ENCODE measurements around the gene PARP16. TPM values are rescaled to one million over a fixed set of nuclear protein-coding genes. Genes with fewer than 3 reads are reported as not detected.
"Not testable (repeated sequence)": the region's sequence is repeated elsewhere in the genome, so short reads cannot be mapped to it uniquely, and the experiment has no call there.

PARP16 gene
- total RNA-seq, 2 donors from 2014 or later: 19.8 to 22.0 TPM

- H3K4me3 Mint-ChIP-seq: no peak overlapping the region
- no peaks in the 10 kb centered on the region for H3K9me3 Mint-ChIP-seq
- no peaks in the 10 kb centered on the region for H3K27me3 Mint-ChIP-seq
- no peak overlapping the region for H3K27ac Mint-ChIP-seq
- no peak for ATAC-seq (replicated peaks)
- H3K4me1 Mint-ChIP-seq: peaks cover 6% of the 10 kb centered on the region
- peaks cover 12% of the 10 kb centered on the region for H3K36me3 Mint-ChIP-seq (ENCODE audit: low read depth)
Measured at GRCh38 chr15:65246026-65246714, 40.5 kb downstream of the PARP16 start.

- Mint-ChIP-seq H3K4me3 (no peak overlapping the region), H3K27me3 (no peaks in the 10 kb centered on the region), H3K27ac (no peak overlapping the region), H3K9me3 (no peaks in the 10 kb centered on the region), H3K36me3 (ENCODE audit: low read depth) (peaks cover 12% of the 10 kb centered on the region), H3K4me1 (peaks cover 6% of the 10 kb centered on the region)
- no peak for ATAC-seq (replicated peaks)
Measured at GRCh38 chr15:65245096-65245856, 41.4 kb downstream of the PARP16 start.

GRCh38 chr15:65244638-65245037 is 42.0 kb downstream of the PARP16 start:
- H3K4me1 Mint-ChIP-seq: peaks cover 6% of the 10 kb centered on the region
- H3K9me3 Mint-ChIP-seq: no peaks in the 10 kb centered on the region
- no peak for ATAC-seq (replicated peaks)
- no peak overlapping the region for H3K4me3 Mint-ChIP-seq
- H3K27ac Mint-ChIP-seq: peak overlapping the region; percentile 55
- no peaks in the 10 kb centered on the region for H3K27me3 Mint-ChIP-seq
- peaks cover 12% of the 10 kb centered on the region for H3K36me3 Mint-ChIP-seq (ENCODE audit: low read depth)

GRCh38 chr15:65236443-65236842 is 50.2 kb downstream of the PARP16 start:
- H3K4me1 Mint-ChIP-seq; H3K27me3 Mint-ChIP-seq; H3K4me3 Mint-ChIP-seq; H3K36me3 Mint-ChIP-seq (ENCODE audit: low read depth); H3K27ac Mint-ChIP-seq; H3K9me3 Mint-ChIP-seq; ATAC-seq (replicated peaks): not testable (repeated sequence)

- Mint-ChIP-seq H3K4me3 (no peak overlapping the region), H3K27ac (no peak overlapping the region), H3K9me3 (no peaks in the 10 kb centered on the region), H3K36me3 (ENCODE audit: low read depth) (no peaks in the 10 kb centered on the region), H3K4me1 (no peaks in the 10 kb centered on the region), H3K27me3 (no peaks in the 10 kb centered on the region)
- no peak for ATAC-seq (replicated peaks)
Measured at GRCh38 chr15:65233696-65234095, 53.0 kb downstream of the PARP16 start.

GRCh38 chr15:65232520-65232919 is 54.2 kb downstream of the PARP16 start:
- Mint-ChIP-seq H3K9me3 (no peaks in the 10 kb centered on the region), H3K27me3 (no peaks in the 10 kb centered on the region), H3K4me3 (no peak overlapping the region)

GRCh38 chr15:65231306-65231705 is 55.4 kb downstream of the PARP16 start:
- H3K36me3 Mint-ChIP-seq (ENCODE audit: low read depth): no peaks in the 10 kb centered on the region
- no peak overlapping the region for H3K4me3 Mint-ChIP-seq
- no peaks in the 10 kb centered on the region for H3K9me3 Mint-ChIP-seq
- no peak overlapping the region for H3K27ac Mint-ChIP-seq
- ATAC-seq (replicated peaks): no peak
- no peaks in the 10 kb centered on the region for H3K4me1 Mint-ChIP-seq
- no peaks in the 10 kb centered on the region for H3K27me3 Mint-ChIP-seq

More at GRCh38 chr15:65232520-65232919, 54.2 kb downstream of the PARP16 start:
- no peaks in the 10 kb centered on the region for H3K4me1 Mint-ChIP-seq
- no peak for ATAC-seq (replicated peaks)
- H3K36me3 Mint-ChIP-seq (ENCODE audit: low read depth): no peaks in the 10 kb centered on the region
- H3K27ac Mint-ChIP-seq: no peak overlapping the region

GRCh38 chr15:65226901-65227300 is 59.8 kb downstream of the PARP16 start:
- not testable (repeated sequence) for ATAC-seq (replicated peaks); H3K4me3 Mint-ChIP-seq; H3K4me1 Mint-ChIP-seq; H3K27ac Mint-ChIP-seq; H3K9me3 Mint-ChIP-seq; H3K27me3 Mint-ChIP-seq; H3K36me3 Mint-ChIP-seq (ENCODE audit: low read depth)

- no peaks in the 10 kb centered on the region for H3K9me3 Mint-ChIP-seq
- H3K4me3 Mint-ChIP-seq: no peak overlapping the region
- H3K27me3 Mint-ChIP-seq: no peaks in the 10 kb centered on the region
- H3K4me1 Mint-ChIP-seq: no peaks in the 10 kb centered on the region
- H3K36me3 Mint-ChIP-seq (ENCODE audit: low read depth): no peaks in the 10 kb centered on the region
- H3K27ac Mint-ChIP-seq: no peak overlapping the region
- ATAC-seq (replicated peaks): no peak
Measured at GRCh38 chr15:65226221-65226620, 60.5 kb downstream of the PARP16 start.

- H3K27me3 Mint-ChIP-seq: no peaks in the 10 kb centered on the region
- no peak overlapping the region for H3K4me3 Mint-ChIP-seq
- H3K4me1 Mint-ChIP-seq: no peaks in the 10 kb centered on the region
- no peak overlapping the region for H3K27ac Mint-ChIP-seq
- H3K9me3 Mint-ChIP-seq: no peaks in the 10 kb centered on the region
- H3K36me3 Mint-ChIP-seq (ENCODE audit: low read depth): no peaks in the 10 kb centered on the region
- ATAC-seq (replicated peaks): no peak
Measured at GRCh38 chr15:65223996-65224395, 62.7 kb downstream of the PARP16 start.

GRCh38 chr15:65222891-65223290 is 63.8 kb downstream of the PARP16 start:
- H3K4me3 Mint-ChIP-seq: no peak overlapping the region
- no peaks in the 10 kb centered on the region for H3K36me3 Mint-ChIP-seq (ENCODE audit: low read depth)
- H3K9me3 Mint-ChIP-seq: no peaks in the 10 kb centered on the region
- H3K27ac Mint-ChIP-seq: peak overlapping the region; percentile 15
- H3K4me1 Mint-ChIP-seq: no peaks in the 10 kb centered on the region
- H3K27me3 Mint-ChIP-seq: no peaks in the 10 kb centered on the region
- ATAC-seq (replicated peaks): no peak

GRCh38 chr15:65221697-65222096 is 65.0 kb downstream of the PARP16 start:
- Mint-ChIP-seq H3K27ac (no peak overlapping the region), H3K27me3 (no peaks in the 10 kb centered on the region), H3K9me3 (no peaks in the 10 kb centered on the region), H3K36me3 (ENCODE audit: low read depth) (no peaks in the 10 kb centered on the region), H3K4me3 (no peak overlapping the region), H3K4me1 (peaks cover 5% of the 10 kb centered on the region)
- no peak for ATAC-seq (replicated peaks)

GRCh38 chr15:65219137-65219536 is 67.5 kb downstream of the PARP16 start:
- Mint-ChIP-seq H3K27me3 (no peaks in the 10 kb centered on the region), H3K4me1 (peaks cover 5% of the 10 kb centered on the region)

GRCh38 chr15:65217526-65218482 is 68.9 kb downstream of the PARP16 start:
- H3K27ac Mint-ChIP-seq: no peak overlapping the region
- H3K9me3 Mint-ChIP-seq: no peaks in the 10 kb centered on the region
- H3K4me1 Mint-ChIP-seq: peaks cover 5% of the 10 kb centered on the region
- H3K4me3 Mint-ChIP-seq: no peak overlapping the region
- H3K27me3 Mint-ChIP-seq: no peaks in the 10 kb centered on the region
- no peaks in the 10 kb centered on the region for H3K36me3 Mint-ChIP-seq (ENCODE audit: low read depth)
- ATAC-seq (replicated peaks): no peak

More at GRCh38 chr15:65219137-65219536, 67.5 kb downstream of the PARP16 start:
- H3K36me3 Mint-ChIP-seq (ENCODE audit: low read depth): no peaks in the 10 kb centered on the region
- no peaks in the 10 kb centered on the region for H3K9me3 Mint-ChIP-seq
- H3K27ac Mint-ChIP-seq: no peak overlapping the region
- no peak for ATAC-seq (replicated peaks)
- no peak overlapping the region for H3K4me3 Mint-ChIP-seq
